ENCODE results near the gene PPP1R26. TPM values are rescaled to one million over a fixed set of nuclear protein-coding genes. Genes with fewer than 3 reads are reported as not detected.
A peak's percentile ranks its signal among the peaks of the same experiment; 100 is the strongest.
"Not testable (repeated sequence)": the region's sequence is repeated elsewhere in the genome, so short reads cannot be mapped to it uniquely, and the experiment has no call there.

The PPP1R26 gene
- total RNA-seq, 2 donors from 2014 or later: 2.1 to 2.6 TPM

DNA sequence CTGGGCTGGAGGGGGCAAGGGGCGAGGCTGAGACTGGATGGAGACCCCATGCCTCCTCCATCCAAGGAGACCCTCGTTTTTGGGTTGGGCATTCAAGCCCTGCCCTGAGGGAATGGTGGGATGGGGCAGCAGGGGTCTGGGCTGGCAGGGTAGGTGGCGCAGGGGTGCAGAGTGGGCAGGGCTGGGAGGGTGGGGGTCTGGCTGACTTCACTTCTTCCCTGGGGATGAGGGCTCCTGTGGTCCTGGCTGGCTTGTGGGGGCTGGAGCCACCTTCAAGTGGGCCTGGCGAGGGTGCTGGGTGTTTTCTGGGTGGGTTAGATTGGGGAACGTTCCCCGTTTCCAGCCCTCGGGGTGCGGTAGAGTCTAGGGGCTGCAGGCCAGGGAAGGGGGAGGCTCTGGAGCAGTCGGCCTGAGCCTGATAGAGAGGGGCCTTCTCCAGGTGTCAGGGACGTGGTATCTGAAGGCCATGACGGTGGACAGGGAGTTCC is 42.1 kb downstream of the PPP1R26 start:
- Mint-ChIP-seq H3K4me1 (peaks cover 7% of the 10 kb centered on the region), H3K27me3 (peaks cover 36% of the 10 kb centered on the region), H3K36me3 (ENCODE audit: low read depth) (no peaks in the 10 kb centered on the region), H3K27ac (no peak overlapping the region), H3K4me3 (no peak overlapping the region)
- ATAC-seq: no peak
- no peaks in the 10 kb centered on the region for H3K9me3 ChIP-seq (ENCODE audit: control insufficient read depth, low read length, poor library complexity, severe bottlenecking)
- DNase-seq: no peak

DNA sequence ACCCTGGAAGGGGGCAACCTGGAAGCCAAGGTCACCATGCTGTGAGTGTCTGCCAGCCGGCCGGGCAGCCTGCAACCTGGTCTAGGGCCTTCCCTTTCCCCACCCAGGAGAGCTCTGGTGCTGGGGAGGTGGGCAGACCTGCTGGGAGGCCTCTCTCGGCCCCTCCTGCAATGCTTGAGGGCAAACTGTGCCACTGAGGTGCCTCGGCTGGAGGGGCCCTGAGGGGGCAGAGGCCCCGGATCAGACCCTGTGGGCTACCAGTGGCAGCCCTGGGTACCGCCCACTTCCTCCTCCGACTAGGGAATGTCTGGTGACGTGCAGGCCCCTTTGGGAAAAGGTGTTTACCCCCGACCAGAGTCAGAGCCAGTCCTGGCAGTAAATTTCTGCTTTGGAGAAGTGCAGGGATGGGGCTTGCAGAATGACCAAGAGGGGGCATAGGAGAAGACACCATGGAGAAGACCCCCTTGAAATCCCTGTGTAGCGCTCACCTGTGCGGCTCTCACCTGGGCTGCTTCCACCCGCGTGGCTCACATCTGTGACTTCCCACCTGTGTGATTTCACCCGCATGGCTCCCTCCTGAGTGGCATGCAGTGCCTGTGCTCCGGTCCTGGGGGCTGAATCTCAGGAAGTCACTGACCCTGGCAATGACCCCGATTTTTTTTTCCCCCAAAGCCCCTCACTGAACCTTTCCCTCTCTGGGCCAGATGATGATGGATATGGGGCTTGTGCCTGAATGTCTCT is 42.7 kb downstream of the PPP1R26 start:
- H3K4me3 Mint-ChIP-seq: no peak overlapping the region
- H3K27ac Mint-ChIP-seq: no peak overlapping the region
- ATAC-seq (no peak), DNase-seq (no peak)
- no peaks in the 10 kb centered on the region for H3K36me3 Mint-ChIP-seq (ENCODE audit: low read depth)
- peaks cover 7% of the 10 kb centered on the region for H3K4me1 Mint-ChIP-seq
- no peaks in the 10 kb centered on the region for H3K9me3 ChIP-seq (ENCODE audit: control insufficient read depth, low read length, poor library complexity, severe bottlenecking)
- peaks cover 34% of the 10 kb centered on the region for H3K27me3 Mint-ChIP-seq

DNA sequence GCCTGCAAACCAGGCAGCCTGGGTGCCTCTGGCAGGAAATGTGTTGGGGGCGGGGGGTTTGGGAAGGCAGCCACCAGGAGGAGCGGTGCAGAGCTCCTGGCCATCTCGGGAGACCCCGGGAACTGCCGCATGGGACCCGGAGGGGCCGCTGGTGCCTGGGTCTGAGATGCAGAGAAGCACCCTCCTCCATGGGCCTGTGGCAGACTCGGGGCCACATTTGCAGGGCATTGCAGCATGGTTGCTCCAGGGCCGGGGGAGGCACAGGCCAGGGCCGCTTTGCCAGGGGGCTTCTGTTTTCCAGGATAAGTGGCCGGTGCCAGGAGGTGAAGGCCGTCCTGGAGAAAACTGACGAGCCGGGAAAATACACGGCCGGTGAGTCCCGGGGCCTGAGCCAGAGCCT is 43.3 kb downstream of the PPP1R26 start:
- DNase-seq (no peak), ATAC-seq (no peak)
- H3K4me1 Mint-ChIP-seq: peaks cover 7% of the 10 kb centered on the region
- H3K4me3 Mint-ChIP-seq: no peak overlapping the region
- no peaks in the 10 kb centered on the region for H3K9me3 ChIP-seq (ENCODE audit: control insufficient read depth, low read length, poor library complexity, severe bottlenecking)
- no peaks in the 10 kb centered on the region for H3K36me3 Mint-ChIP-seq (ENCODE audit: low read depth)
- H3K27me3 Mint-ChIP-seq: peaks cover 29% of the 10 kb centered on the region
- no peak overlapping the region for H3K27ac Mint-ChIP-seq

DNA sequence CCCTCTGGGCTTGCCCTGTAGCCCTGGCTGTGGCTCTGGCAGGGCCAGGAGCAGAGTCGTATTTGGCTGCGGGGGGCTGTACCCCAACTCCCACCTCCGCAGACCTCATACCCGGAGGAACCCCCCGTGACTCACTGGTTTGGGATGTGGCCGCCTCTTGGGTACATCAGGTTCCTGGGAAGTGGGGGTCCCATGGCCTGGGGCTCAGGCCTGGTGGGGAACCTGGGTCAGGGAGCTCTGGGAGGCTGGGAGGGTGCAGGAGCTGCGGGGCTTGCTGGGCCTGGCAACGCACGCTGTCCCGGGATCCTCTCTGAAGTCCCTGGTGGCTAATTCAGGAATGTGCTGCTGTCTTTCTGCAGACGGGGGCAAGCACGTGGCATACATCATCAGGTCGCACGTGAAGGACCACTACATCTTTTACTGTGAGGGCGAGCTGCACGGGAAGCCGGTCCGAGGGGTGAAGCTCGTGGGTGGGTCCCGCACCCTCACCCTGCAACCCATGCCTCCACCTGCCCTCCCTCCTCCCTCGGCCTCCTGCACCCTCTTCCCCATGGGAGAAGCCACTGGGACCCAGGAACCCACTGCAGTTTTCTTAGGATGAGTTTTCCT is 44.0 kb downstream of the PPP1R26 start:
- ATAC-seq (no peak), DNase-seq (no peak)
- no peaks in the 10 kb centered on the region for H3K36me3 Mint-ChIP-seq (ENCODE audit: low read depth)
- H3K9me3 ChIP-seq (ENCODE audit: control insufficient read depth, low read length, poor library complexity, severe bottlenecking): no peaks in the 10 kb centered on the region
- peaks cover 23% of the 10 kb centered on the region for H3K27me3 Mint-ChIP-seq
- H3K27ac Mint-ChIP-seq: no peak overlapping the region
- H3K4me3 Mint-ChIP-seq: no peak overlapping the region
- peaks cover 3% of the 10 kb centered on the region for H3K4me1 Mint-ChIP-seq

DNA sequence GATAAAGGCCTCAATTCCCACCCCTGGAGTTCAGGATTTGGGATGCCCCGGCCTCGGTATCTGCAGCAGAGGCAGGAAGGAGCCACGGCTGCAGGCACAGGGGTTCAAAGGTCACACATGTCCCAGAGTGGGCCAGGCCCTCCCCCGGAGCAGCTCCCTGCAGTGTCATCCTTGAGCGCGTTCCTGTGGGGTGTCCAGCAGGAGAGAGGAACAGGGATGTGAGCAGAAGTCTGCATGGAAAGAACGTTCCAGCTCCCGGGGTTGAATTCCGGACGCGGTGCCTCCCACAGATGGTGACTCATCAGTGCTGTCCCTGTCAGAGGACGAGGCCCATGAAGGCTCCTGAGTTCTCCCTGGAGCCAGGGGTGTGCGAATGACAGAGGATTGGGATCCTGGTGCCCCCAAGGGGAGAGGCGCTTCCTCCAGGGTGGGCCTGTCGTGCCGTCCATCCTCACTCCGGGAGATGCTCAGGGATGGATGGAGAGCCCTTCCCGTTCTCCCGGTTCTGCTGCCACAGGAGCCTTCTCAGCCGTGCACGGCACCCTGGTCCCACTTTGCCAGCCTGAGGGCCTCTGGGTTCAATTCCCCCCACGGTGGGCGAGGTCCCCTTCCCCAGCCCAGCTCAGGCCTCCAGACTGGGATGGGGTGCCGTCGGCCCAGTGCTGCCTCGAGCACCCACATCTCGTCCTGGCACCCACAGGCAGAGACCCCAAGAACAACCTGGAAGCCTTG is 44.7 kb downstream of the PPP1R26 start:
- ATAC-seq (no peak), DNase-seq (no peak)
- no peak overlapping the region for H3K4me3 Mint-ChIP-seq
- no peaks in the 10 kb centered on the region for H3K36me3 Mint-ChIP-seq (ENCODE audit: low read depth)
- peak overlapping the region; percentile 14 for H3K27ac Mint-ChIP-seq
- H3K27me3 Mint-ChIP-seq: peaks cover 20% of the 10 kb centered on the region
- peaks cover 4% of the 10 kb centered on the region for H3K4me1 Mint-ChIP-seq
- no peaks in the 10 kb centered on the region for H3K9me3 ChIP-seq (ENCODE audit: control insufficient read depth, low read length, poor library complexity, severe bottlenecking)

DNA sequence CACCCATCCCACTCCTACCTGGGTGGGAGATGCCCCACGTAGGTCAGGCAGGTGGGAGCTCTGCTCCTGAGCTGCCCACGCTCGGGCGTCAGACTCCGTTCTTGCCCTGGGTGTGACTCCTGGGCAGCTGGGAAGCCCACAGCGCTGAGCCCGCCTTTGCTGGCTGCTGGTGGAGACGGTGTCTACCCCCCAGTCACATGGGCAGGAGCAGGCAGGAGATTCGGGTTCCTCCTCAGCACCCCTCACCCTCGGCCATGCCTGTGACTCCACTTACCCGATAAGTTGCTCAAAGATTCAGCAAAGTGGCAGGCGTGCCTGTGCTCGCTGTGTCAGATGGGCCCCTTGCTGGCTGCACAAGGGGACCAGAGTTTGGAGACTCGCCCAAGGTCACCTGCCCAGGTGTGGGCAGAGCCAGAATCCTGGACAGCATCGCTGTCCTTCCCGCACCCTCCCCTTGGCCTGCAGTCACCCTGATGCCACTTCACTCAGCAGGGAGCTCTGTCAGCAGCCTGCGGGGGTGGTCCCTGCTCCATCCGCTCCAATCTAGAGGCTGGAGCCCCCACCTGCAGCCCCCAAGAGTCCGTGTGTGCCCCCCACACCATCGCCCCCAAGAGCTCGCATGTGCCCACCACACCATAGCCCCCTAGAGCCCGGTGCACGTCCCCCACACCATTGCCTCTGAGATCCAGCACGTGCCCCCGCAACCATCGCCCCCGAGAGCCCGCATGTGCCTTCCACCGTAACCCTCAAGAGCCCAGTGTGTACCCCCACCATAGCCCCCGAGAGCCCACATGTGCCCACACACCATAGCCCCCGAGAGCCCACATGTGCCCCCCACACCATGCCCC is 45.9 kb downstream of the PPP1R26 start:
- DNase-seq (no peak), ATAC-seq (no peak)
- peaks cover 2% of the 10 kb centered on the region for H3K36me3 Mint-ChIP-seq (ENCODE audit: low read depth)
- no peaks in the 10 kb centered on the region for H3K9me3 ChIP-seq (ENCODE audit: control insufficient read depth, low read length, poor library complexity, severe bottlenecking)
- H3K27me3 Mint-ChIP-seq: peaks cover 12% of the 10 kb centered on the region
- H3K4me1 Mint-ChIP-seq: peaks cover 2% of the 10 kb centered on the region
- H3K27ac Mint-ChIP-seq: no peak overlapping the region
- H3K4me3 Mint-ChIP-seq: no peak overlapping the region

DNA sequence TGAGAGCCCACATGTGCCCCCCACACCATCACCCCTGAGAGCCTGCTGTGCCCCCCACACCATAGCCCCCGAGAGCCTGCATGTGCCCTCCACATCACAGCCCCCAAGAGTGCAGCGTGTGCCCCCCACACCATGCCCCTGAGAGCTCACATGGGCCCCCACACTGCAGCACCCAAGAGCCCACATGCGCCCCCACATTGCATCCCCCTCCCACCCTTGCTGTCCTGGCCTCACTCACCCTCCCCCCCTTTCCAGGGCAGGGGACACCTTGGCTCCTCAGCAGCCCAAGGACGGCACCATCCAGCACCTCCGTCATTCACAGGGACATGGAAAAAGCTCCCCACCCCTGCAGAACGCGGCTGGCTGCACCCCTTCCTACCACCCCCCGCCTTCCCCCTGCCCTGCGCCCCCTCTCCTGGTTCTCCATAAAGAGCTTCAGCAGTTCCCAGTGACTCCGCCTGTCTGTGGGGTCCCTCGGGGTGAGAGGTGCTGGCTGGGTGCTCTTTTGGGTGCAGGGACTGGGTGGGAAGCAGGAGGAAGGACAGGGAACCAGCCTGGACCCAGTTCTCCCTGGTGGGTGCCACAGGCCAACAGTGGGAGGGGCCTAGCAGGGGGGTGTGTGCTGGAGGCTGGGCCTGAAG is 46.6 kb downstream of the PPP1R26 start:
- no peak for DNase-seq
- H3K36me3 Mint-ChIP-seq (ENCODE audit: low read depth): peaks cover 2% of the 10 kb centered on the region
- no peak overlapping the region for H3K27ac Mint-ChIP-seq

DNA sequence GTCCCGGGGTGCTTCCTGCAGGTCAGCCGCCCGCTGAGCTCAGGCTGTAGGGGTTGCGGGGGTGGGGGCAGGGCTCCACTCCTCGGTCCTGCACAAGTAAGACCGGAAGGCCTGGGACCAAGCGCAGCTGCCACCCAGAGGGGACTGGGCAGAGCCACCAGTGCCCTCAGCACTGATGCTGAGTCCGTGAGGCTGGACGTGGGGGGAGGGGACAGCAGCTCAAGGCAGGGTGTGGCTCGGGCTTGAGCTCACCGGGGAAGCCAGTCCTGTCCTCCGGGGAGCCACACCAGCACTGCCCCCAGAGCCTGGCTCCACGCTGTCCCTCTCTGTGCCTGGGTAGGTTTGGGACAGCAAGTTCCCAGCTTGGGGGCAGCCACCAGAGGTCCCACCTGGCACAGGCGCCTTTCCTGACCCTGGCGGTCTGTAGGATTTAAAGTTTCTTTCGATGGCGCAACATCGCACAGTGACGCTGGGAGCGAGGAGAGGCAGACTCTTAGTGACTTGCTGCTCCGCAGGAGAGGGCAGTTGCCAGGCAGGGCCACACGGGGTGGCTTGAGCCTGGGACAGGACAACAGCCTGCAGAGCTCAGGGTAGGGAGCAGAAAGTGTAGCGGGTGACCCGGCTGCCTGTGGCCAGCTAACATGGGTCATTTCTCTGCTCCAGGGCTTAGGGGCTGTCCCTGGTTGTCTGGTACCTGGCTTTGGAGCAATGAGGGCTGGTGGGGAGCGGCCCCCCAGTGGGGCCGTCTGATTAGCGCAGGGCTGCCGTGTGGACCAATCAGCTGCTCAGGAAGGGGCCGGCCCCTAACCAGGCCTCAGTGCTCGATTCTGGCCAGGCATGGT is 47.4 kb downstream of the PPP1R26 start:
- Mint-ChIP-seq H3K27ac (no peak overlapping the region), H3K36me3 (ENCODE audit: low read depth) (peaks cover 2% of the 10 kb centered on the region), H3K4me3 (no peak overlapping the region), H3K27me3 (peaks cover 16% of the 10 kb centered on the region), H3K4me1 (peaks cover 2% of the 10 kb centered on the region)
- H3K9me3 ChIP-seq (ENCODE audit: control insufficient read depth, low read length, poor library complexity, severe bottlenecking): no peaks in the 10 kb centered on the region
- no peak for DNase-seq
- no peak for ATAC-seq

More for the DNA sequence above, 46.6 kb downstream of the PPP1R26 start:
- Mint-ChIP-seq H3K27me3 (peaks cover 10% of the 10 kb centered on the region), H3K4me1 (peaks cover 2% of the 10 kb centered on the region), H3K4me3 (no peak overlapping the region)
- H3K9me3 ChIP-seq (ENCODE audit: control insufficient read depth, low read length, poor library complexity, severe bottlenecking): no peaks in the 10 kb centered on the region
- no peak for ATAC-seq

DNA sequence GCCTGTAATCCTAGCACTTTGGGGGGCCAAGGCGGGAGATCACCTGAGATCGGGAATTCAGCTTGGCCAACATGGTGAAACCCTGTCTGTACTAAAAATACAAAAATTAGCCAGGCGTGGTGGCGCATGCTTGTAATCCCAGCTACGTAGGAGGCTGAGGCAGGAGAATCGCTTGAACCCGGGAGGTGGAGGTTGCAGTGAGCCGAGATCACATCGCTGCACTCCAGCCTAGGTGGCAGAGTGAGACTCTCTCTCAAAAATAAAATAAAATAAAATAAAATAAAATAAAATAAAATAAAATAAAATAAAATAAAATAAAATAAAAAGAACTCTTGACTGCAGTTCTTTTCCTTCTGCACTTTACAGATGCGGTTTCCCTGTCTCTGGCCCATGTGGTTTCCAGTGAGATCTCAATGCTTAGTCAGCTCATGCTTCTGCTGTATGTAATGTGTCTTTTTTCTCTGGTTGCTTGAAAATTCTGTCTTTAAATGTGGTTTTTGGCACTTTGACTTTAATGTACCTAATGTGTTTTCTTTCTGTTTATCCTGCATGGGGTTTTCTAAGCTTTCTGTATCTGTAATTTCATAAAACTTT is 49.4 kb downstream of the PPP1R26 start:
- H3K27me3 Mint-ChIP-seq: peaks cover 25% of the 10 kb centered on the region
- ATAC-seq; H3K4me3 Mint-ChIP-seq; H3K36me3 Mint-ChIP-seq (ENCODE audit: low read depth); H3K4me1 Mint-ChIP-seq; H3K9me3 ChIP-seq (ENCODE audit: control insufficient read depth, low read length, poor library complexity, severe bottlenecking); H3K27ac Mint-ChIP-seq; DNase-seq: not testable (repeated sequence)

DNA sequence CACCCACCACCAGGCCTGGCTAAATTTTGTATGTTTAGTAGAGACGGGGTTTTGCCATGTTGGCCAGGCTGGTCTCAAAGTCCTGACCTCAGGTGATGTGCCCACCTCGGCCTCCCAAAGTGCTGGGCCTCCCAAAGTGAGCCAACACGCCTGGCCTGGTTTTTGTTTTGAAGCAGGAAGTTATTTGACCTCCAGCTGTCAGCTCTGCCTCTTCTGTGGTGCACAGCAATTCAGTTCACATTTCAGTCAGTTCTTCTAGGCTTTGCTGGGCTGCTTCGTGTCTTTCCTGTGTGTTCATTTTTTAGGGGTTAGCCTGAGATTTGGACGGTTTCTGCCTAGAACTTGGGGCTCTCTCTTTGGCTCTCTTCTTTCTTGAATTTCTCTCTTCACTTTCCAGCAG is 50.6 kb downstream of the PPP1R26 start:
- H3K36me3 Mint-ChIP-seq (ENCODE audit: low read depth): peaks cover 2% of the 10 kb centered on the region
- H3K27me3 Mint-ChIP-seq: peaks cover 36% of the 10 kb centered on the region
- DNase-seq (no peak), ATAC-seq (no peak)
- H3K4me1 Mint-ChIP-seq: peaks cover 2% of the 10 kb centered on the region
- no peaks in the 10 kb centered on the region for H3K9me3 ChIP-seq (ENCODE audit: control insufficient read depth, low read length, poor library complexity, severe bottlenecking)
- H3K27ac Mint-ChIP-seq: no peak overlapping the region
- H3K4me3 Mint-ChIP-seq: no peak overlapping the region

DNA sequence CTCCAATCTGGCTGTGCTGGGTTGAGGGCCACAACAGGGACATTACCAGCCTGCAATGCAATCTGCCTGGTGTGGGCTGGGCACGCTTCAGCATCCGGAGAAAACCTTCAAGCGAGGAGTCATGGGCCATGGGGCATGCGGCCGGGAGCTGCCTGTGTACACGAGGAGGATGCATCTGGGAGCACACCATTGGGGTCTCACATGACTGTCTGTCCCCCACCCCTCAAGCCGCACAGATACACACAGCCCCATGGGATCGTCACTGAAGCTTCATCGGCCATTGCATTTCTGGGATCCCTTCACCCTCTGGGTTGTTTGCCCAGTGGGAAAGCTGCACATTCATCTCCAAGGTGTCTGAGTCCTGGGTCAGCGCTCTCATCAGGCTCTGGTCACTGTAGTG is 51.5 kb downstream of the PPP1R26 start:
- Mint-ChIP-seq H3K4me1 (peaks cover 2% of the 10 kb centered on the region), H3K4me3 (no peak overlapping the region), H3K27ac (no peak overlapping the region), H3K36me3 (ENCODE audit: low read depth) (peaks cover 2% of the 10 kb centered on the region), H3K27me3 (peaks cover 31% of the 10 kb centered on the region)
- H3K9me3 ChIP-seq (ENCODE audit: control insufficient read depth, low read length, poor library complexity, severe bottlenecking): no peaks in the 10 kb centered on the region
- DNase-seq (no peak), ATAC-seq (no peak)
